22Rv1 (cell line): ENCODE data around the gene PIK3R3.

Source experiments
- H3K27ac ChIP-seq: fragments of 450-650 bp; 2 replicates; pipeline ENCODE4 v1.5.1; 2017
- ZFX ChIP-seq: fragments of 450-650 bp; IDR thresholded peaks from 2 replicates; pipeline ENCODE4 v1.6.1; 2017; ENCODE audit warnings: antibody characterized with exemption, borderline replicate concordance
- TF ChIP-seq, protein P1 (sequence below): fragments of 450-650 bp; IDR thresholded peaks from 2 replicates; pipeline ENCODE4 v1.5.1; 2017; ENCODE audit warnings: mild to moderate bottlenecking

The PIK3R3 gene

DNA sequence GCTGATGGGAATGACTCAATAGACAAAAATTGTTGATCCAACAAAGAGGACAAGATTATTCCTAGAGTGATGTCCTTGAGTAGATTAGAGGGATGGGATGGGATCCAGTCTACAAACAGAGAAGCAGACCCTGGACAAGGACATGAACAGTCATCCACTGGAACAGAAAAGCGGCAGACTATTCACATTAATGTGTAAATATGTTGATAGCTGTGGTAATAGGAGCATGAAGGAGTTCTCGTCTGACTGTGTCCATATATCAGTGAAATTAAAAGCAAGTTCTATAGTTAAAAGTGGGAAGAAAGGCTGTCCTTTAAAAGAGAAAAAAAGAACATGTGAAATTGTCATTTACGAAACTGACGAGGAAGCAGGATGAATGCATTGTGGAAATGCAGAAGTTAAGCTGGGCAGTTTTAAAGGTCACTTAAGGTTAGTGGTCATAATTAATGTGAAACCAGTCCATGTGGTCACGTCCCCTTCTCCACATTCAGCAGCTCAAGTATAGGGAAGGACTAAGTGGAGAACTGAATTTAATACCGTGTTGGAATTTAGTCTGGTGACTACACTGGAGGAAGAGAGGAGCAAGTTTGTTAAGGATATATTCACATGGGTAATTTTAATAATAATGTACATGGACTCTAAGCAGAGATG is 62.1 kb downstream of the PIK3R3 start:
- no peak overlapping the region for H3K27ac ChIP-seq
- TF ChIP-seq, protein P1, sequence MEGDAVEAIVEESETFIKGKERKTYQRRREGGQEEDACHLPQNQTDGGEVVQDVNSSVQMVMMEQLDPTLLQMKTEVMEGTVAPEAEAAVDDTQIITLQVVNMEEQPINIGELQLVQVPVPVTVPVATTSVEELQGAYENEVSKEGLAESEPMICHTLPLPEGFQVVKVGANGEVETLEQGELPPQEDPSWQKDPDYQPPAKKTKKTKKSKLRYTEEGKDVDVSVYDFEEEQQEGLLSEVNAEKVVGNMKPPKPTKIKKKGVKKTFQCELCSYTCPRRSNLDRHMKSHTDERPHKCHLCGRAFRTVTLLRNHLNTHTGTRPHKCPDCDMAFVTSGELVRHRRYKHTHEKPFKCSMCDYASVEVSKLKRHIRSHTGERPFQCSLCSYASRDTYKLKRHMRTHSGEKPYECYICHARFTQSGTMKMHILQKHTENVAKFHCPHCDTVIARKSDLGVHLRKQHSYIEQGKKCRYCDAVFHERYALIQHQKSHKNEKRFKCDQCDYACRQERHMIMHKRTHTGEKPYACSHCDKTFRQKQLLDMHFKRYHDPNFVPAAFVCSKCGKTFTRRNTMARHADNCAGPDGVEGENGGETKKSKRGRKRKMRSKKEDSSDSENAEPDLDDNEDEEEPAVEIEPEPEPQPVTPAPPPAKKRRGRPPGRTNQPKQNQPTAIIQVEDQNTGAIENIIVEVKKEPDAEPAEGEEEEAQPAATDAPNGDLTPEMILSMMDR, result no peak
- no peak for TF ChIP-seq ZFX

DNA sequence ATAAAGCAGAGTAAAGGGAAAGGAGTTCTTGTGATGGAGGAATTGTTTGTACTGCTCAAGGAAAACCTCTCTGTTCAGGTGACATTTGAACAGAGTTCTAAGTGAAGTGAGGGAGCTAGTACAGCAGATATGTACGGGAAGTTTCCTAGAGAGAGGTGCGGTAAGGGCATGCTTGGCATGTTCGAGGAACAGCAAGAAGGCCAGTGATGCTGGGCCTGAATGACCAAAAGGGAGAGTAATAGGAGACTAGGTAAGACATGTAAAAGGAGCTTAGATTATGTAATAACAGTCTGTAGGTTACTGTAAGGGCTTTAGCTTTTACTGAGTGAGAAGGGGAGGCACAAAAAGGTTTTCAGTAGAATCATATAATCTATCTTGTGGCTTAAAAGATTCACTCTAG is 63.9 kb downstream of the PIK3R3 start:
- no peak for TF ChIP-seq ZFX
- TF ChIP-seq, protein P1, result no peak

DNA sequence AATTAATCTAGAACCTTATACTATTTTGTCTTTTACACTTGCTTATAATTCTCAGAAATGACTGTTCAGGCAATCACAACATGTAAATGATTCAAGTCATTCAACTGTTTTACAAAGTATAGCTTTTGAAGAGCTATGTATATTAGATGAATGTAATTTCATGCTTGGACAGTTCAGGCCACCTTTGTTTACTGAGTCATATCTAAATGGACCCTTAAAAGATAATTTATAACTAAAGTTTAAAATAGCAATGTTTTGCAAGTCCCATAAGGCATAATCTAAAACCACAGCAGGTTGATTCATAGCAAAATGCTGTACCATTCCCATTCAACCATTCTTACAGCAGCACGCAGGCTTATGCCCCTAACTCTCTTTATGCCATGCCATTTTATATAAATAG is 64.8 kb downstream of the PIK3R3 start:
- no peak overlapping the region for H3K27ac ChIP-seq
- TF ChIP-seq, protein P1, result no peak
- TF ChIP-seq ZFX, result no peak

More for the DNA sequence above, 63.9 kb downstream of the PIK3R3 start:
- no peak overlapping the region for H3K27ac ChIP-seq

DNA sequence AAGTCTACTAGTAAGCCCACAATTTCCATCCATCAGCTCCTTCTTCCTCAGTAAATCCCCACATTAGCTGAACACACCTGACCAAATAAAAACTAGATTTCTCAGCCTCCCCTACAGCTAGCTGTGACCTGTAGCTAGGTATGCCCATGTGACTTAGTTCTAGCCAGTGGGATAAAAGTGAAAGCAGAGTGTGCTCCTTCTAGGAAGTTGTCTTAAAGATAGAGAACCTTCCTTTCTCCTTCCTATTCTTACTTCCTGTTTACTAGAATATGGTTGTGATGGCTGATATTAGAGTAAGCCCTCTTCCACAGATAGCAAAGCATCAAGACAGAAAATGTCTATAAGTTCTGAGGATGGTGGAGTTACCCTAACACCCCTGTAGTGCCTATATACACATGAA is 67.0 kb downstream of the PIK3R3 start:
- TF ChIP-seq ZFX, result no peak
- TF ChIP-seq, protein P1, result no peak

DNA sequence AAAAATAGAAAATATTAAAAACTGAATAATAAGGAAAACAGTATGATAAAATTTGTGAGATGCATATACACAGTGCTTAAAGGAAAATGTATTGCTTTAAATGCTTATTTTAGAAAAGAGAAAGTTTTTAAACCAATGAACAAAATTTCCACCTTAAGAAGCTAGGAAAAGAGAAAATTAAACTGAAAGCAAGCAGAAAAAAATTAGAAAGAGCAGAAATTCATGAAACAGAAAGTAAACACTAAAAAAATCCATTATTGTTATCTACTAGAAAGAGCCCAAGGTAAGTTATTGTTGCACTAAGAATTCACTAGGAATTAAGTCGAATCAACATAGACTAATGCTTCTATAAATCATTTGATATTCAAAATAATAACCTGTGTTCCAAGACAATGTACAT is 67.7 kb downstream of the PIK3R3 start:
- no peak overlapping the region for H3K27ac ChIP-seq
- TF ChIP-seq ZFX, result no peak
- TF ChIP-seq, protein P1, result no peak

More for the DNA sequence above, 67.0 kb downstream of the PIK3R3 start:
- H3K27ac ChIP-seq, result no peak overlapping the region; the same call in 1 of the 2 replicates

DNA sequence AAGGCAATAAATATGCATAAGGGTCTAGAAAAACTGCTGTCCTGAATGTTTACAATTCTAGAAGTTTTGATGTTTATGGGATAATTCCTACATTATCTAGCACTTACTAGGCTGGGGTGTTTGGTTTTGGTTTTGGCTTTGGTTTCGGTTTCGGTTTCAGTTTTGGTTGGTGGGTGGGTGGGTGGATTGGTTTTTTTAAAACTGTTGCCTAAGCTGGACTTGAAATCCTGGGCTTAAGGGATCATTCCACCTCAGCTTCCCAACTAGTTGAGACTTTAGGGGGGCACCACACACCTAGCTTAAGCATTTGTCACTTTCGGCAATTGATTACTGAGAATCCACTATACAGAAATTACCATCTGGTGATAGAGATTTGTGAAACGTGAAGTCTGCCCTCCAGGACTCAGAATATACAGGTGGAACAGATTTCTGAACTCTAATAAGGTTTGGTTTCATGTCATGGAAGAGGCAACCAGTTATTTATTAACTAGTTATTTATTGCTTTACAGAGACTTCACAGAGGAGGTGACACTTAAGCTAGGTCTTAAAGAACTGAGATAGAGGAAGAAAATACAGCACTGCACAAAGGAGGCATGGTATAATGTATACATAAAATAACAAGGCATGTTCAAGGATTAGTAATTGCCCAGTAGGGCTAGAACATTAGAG is 69.6 kb downstream of the PIK3R3 start:
- peak overlapping the region; percentile 63 for H3K27ac ChIP-seq
- TF ChIP-seq ZFX, result no peak
- TF ChIP-seq, protein P1, result no peak

DNA sequence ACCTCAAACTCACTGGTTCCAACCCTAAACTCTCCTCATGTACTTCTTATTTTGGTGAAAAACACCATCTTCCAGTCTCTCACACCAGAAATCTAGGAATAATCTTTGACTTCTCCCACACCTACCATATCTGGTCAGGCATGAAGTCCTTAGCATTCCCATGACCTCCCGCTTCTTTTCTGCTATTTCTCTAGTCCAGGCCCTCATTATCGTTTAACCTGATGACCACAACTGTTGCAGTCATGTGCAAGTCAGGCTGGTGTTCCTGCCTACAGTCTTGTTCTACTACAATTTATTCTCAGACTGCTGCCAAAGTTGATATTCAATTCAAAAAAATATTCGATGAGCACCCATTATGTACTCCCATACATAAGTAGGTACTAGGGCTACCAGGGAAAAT is 71.3 kb downstream of the PIK3R3 start:
- H3K27ac ChIP-seq, result no peak overlapping the region
- TF ChIP-seq, protein P1, result no peak
